IMR-90 (cell line): ENCODE results near the gene RYR2. TPM values are rescaled to one million over a fixed set of nuclear protein-coding genes. Genes with fewer than 3 reads are reported as not detected.

ENCODE experiments used
- ATAC-seq: fragments of 200-7000 bp; cut with Tn5 transposase; 2 replicates; pipeline ENCODE4 v1.9.1; 2020; ENCODE audit warnings: low read depth, mild to moderate bottlenecking, moderate library complexity
- BruUV-seq: library from RNA; stranded (reverse); fragments of 400-500 nt; replicated peaks from 2 replicates; lab custom pipeline; 2021; lab: Mats Ljungman, UMichigan
- CTCF ChIA-PET: fragments of 300-600 bp; formaldehyde crosslinking; extraction: SDS; loops from one replicate; lab custom pipeline; 2021; ENCODE audit warnings: antibody characterized with exemption; lab: Yijun Ruan, JAX
- POLR2A ChIA-PET: fragments of 300-600 bp; sonication (Branson Sonifier 250); formaldehyde crosslinking; loops from one replicate; lab custom pipeline; 2022; ENCODE audit warnings: antibody characterized with exemption; ENCODE audit not compliant: unreplicated experiment; lab: Charles Lee
- DNase-seq: peaks from one replicate; pipeline ENCODE4 v3.0.0; 2013
- H2AFZ ChIP-seq: replicated peaks from 2 replicates; pipeline ENCODE3; 2013; ENCODE audit warnings: low read length, mild to moderate bottlenecking; ENCODE audit not compliant: poor library complexity
- H2AK5ac ChIP-seq: 2 replicates; pipeline ENCODE4 v1.6.1; 2013; ENCODE audit warnings: low read depth, low read length, inconsistent platforms
- H2AK9ac ChIP-seq: replicated peaks from 2 replicates; pipeline ENCODE3; 2013; ENCODE audit warnings: mild to moderate bottlenecking, low read depth, low read length, moderate library complexity; ENCODE audit not compliant: poor library complexity
- H2BK120ac ChIP-seq: 2 replicates; pipeline ENCODE4 v1.6.1; 2013; ENCODE audit warnings: low read depth, low read length, inconsistent platforms
- H2BK15ac ChIP-seq: 3 replicates; pipeline ENCODE4 v1.6.1; 2013; ENCODE audit warnings: low read depth, low read length, inconsistent platforms
- H2BK20ac ChIP-seq: 2 replicates; pipeline ENCODE4 v1.6.1; 2013; ENCODE audit warnings: low read depth, mild to moderate bottlenecking, inconsistent platforms, low read length, moderate library complexity
- H2BK5ac ChIP-seq: 2 replicates; pipeline ENCODE4 v1.6.1; 2013; ENCODE audit warnings: mild to moderate bottlenecking, low read depth, low read length, inconsistent platforms; ENCODE audit not compliant: poor library complexity, severe bottlenecking
- H3K14ac ChIP-seq: replicated peaks from 2 replicates; pipeline ENCODE4 v1.6.1; 2013; ENCODE audit warnings: low read depth, low read length, inconsistent platforms
- H3K18ac ChIP-seq: 2 replicates; pipeline ENCODE4 v1.6.1; 2013; ENCODE audit warnings: low read depth, low read length, control low read depth
- H3K23ac ChIP-seq: 2 replicates; pipeline ENCODE4 v1.6.1; 2013; ENCODE audit warnings: low read depth, low read length, inconsistent platforms
- H3K27ac ChIP-seq: 2 replicates; pipeline ENCODE4 v1.5.1; 2013; ENCODE audit warnings: mild to moderate bottlenecking, control low read depth, low read length; ENCODE audit not compliant: insufficient read depth
- H3K27me3 ChIP-seq: 2 replicates; pipeline ENCODE4 v1.6.1; 2013; ENCODE audit warnings: low read length; ENCODE audit not compliant: control insufficient read depth, insufficient read depth
- H3K36me3 ChIP-seq: 2 replicates; pipeline ENCODE4 v1.6.1; 2013; ENCODE audit warnings: low read length, mixed read lengths; ENCODE audit not compliant: control insufficient read depth, insufficient read depth
- H3K4ac ChIP-seq: 2 replicates; pipeline ENCODE4 v1.6.1; 2013; ENCODE audit warnings: low read depth, low read length, inconsistent platforms
- H3K4me1 ChIP-seq: 2 replicates; pipeline ENCODE4 v1.6.1; 2013; ENCODE audit warnings: low read length, mixed read lengths; ENCODE audit not compliant: control insufficient read depth, insufficient read depth
- H3K4me2 ChIP-seq: 2 replicates; pipeline ENCODE4 v1.6.1; 2013; ENCODE audit warnings: low read depth, mild to moderate bottlenecking, control low read depth, low read length, moderate library complexity
- H3K4me3 ChIP-seq: 2 replicates; pipeline ENCODE4 v1.5.1; 2013; ENCODE audit warnings: low read depth, mild to moderate bottlenecking, control low read depth, low read length, moderate library complexity; ENCODE audit not compliant: insufficient read depth
- H3K56ac ChIP-seq: 2 replicates; pipeline ENCODE4 v1.6.1; 2013; ENCODE audit warnings: low read length, inconsistent platforms; ENCODE audit not compliant: insufficient read depth; ENCODE audit errors: extremely low read depth
- H3K79me1 ChIP-seq, 2 experiments: 2 replicates each; pipeline ENCODE4 v1.6.1; 2013; ENCODE audit warnings: low read length in 2 of 2, inconsistent platforms in 1 of 2, low read depth in 1 of 2
- H3K9ac ChIP-seq: 2 replicates; pipeline ENCODE4 v1.6.1; 2013; ENCODE audit warnings: low read depth, low read length, control low read depth
- H3K9me1 ChIP-seq: 2 replicates; pipeline ENCODE4 v1.6.1; 2013; ENCODE audit warnings: low read length, inconsistent platforms; ENCODE audit not compliant: insufficient read depth
- H3K9me3 ChIP-seq: 2 replicates; pipeline ENCODE4 v1.6.1; 2013; ENCODE audit warnings: low read length; ENCODE audit not compliant: control insufficient read depth, insufficient read depth
- H4K20me1 ChIP-seq: 2 replicates; pipeline ENCODE4 v1.6.1; 2013; ENCODE audit warnings: low read length, inconsistent platforms; ENCODE audit not compliant: insufficient read depth
- H4K5ac ChIP-seq: 2 replicates; pipeline ENCODE4 v1.6.1; 2013; ENCODE audit warnings: mild to moderate bottlenecking, low read depth, low read length, control low read depth
- H4K8ac ChIP-seq, 2 experiments: 2 replicates each; pipeline ENCODE4 v1.6.1; 2013; ENCODE audit warnings: low read depth in 2 of 2, low read length in 2 of 2, control low read depth in 1 of 2, inconsistent platforms in 1 of 2
- H4K91ac ChIP-seq: 2 replicates; pipeline ENCODE4 v1.6.1; 2013; ENCODE audit warnings: low read depth, low read length, inconsistent platforms; ENCODE audit not compliant: insufficient read depth
- BHLHE40 ChIP-seq: fragments of 150-350 bp; IDR thresholded peaks from 2 replicates; pipeline ENCODE4 v1.6.1; 2016; ENCODE audit warnings: mild to moderate bottlenecking, low read depth, low read length
- CEBPB ChIP-seq: IDR thresholded peaks from 2 replicates; pipeline ENCODE4 v1.6.1; 2012; ENCODE audit warnings: low read depth, low read length, improper control_type of control experiment
- CHD1 ChIP-seq: IDR thresholded peaks from 2 replicates; pipeline ENCODE4 v1.6.1; 2012; ENCODE audit warnings: low read depth, low read length, improper control_type of control experiment
- CTCF ChIP-seq: conservative IDR thresholded peaks from 2 replicates; pipeline ENCODE4 v1.5.1; 2012; ENCODE audit warnings: mild to moderate bottlenecking, low read depth, low read length, improper control_type of control experiment
- ELK1 ChIP-seq: fragments of 150-350 bp; IDR thresholded peaks from 2 replicates; pipeline ENCODE4 v1.6.1; 2016; ENCODE audit warnings: low read depth, mild to moderate bottlenecking, low read length, moderate library complexity, borderline replicate concordance
- MAFK ChIP-seq: IDR thresholded peaks from 2 replicates; pipeline ENCODE4 v1.6.1; 2012; ENCODE audit warnings: low read depth, low read length, improper control_type of control experiment
- MAZ ChIP-seq: IDR thresholded peaks from 2 replicates; pipeline ENCODE4 v1.6.1; 2012; ENCODE audit warnings: low read depth, mild to moderate bottlenecking, low read length, improper control_type of control experiment, moderate library complexity, borderline replicate concordance
- MXI1 ChIP-seq: IDR thresholded peaks from 2 replicates; pipeline ENCODE4 v1.6.1; 2012; ENCODE audit warnings: low read depth, mild to moderate bottlenecking, low read length, moderate library complexity, borderline replicate concordance
- NFE2L2 ChIP-seq: fragments of 150-350 bp; IDR thresholded peaks from 2 replicates; pipeline ENCODE4 v1.6.1; 2016; ENCODE audit warnings: low read depth, mild to moderate bottlenecking, low read length
- POLR2A ChIP-seq: IDR thresholded peaks from 2 replicates; pipeline ENCODE4 v1.6.1; 2012; ENCODE audit warnings: mild to moderate bottlenecking, low read depth, low read length
- RCOR1 ChIP-seq: IDR thresholded peaks from 2 replicates; pipeline ENCODE4 v1.6.1; 2012; ENCODE audit warnings: mild to moderate bottlenecking, low read length, improper control_type of control experiment; ENCODE audit not compliant: insufficient replicate concordance
- RFX5 ChIP-seq: IDR thresholded peaks from 2 replicates; pipeline ENCODE4 v1.8.0; 2012; ENCODE audit warnings: low read depth, mild to moderate bottlenecking, low read length, moderate library complexity
- USF2 ChIP-seq: fragments of 150-350 bp; IDR thresholded peaks from 2 replicates; pipeline ENCODE4 v1.6.1; 2017; ENCODE audit warnings: mild to moderate bottlenecking, antibody characterized with exemption, low read length, low read depth
- dilution Hi-C: fragments of 300-500 bp; cut with HindIII; formaldehyde crosslinking; loops from one replicate; pipeline ENCODE4 v1.14.3; 2018; ENCODE audit warnings: low sequenced_read_pairs; ENCODE audit not compliant: unreplicated experiment
- in situ Hi-C: fragments of 300-500 bp; cut with MboI; formaldehyde crosslinking; loops from 3 replicates; pipeline ENCODE4 v1.14.3; 2019; ENCODE audit warnings: low sequenced_read_pairs, inconsistent platforms, mixed read lengths
- intact Hi-C: fragments of 100-400 bp; cut with micrococcal nuclease; formaldehyde crosslinking; loops from 2 replicates; pipeline ENCODE4 v1.10.0; 2022
- polyA plus RNA-seq, 3 experiments: library from polyadenylated mRNA; depleted of rRNA; stranded (reverse); fragments of >200 nt; gene quantifications; 2 replicates each; pipeline ENCODE4 v1.2.3, GENCODE V29; 2012; ENCODE audit warnings: low replicate concordance in 1 of 3
- total RNA-seq: library from RNA; depleted of rRNA; stranded (reverse); fragments of >200 nt; gene quantifications from 2 replicates; pipeline ENCODE4 v1.2.3, GENCODE V29; 2012

Gene RYR2
- total and polyA plus RNA-seq, 2 of the 4 experiments (the other 2 are of a cell fraction): not detected

GRCh38 chr1:237018896-237019295 is 23.1 kb upstream of the RYR2 start:
- Histone ChIP-seq H2AK5ac (no peak overlapping the region), H4K5ac (no peak overlapping the region), H3K56ac (no peak overlapping the region), H3K36me3 (no peaks in the 10 kb centered on the region), H3K4ac (no peak overlapping the region), H3K9me1 (no peaks in the 10 kb centered on the region), H3K9ac (no peak overlapping the region), H3K9me3 (peaks cover 2% of the 10 kb centered on the region), H2BK120ac (no peak overlapping the region), H3K27ac (no peak overlapping the region), H3K18ac (no peak overlapping the region), H2AFZ (no peak overlapping the region), H2BK15ac (no peak overlapping the region), H3K14ac (no peak overlapping the region), H3K4me1 (no peaks in the 10 kb centered on the region), H4K8ac (no peak overlapping the region), H4K91ac (no peak overlapping the region), H3K4me3 (no peak overlapping the region), H4K20me1 (no peaks in the 10 kb centered on the region), H3K79me1 (no peaks in the 10 kb centered on the region), H3K27me3 (no peaks in the 10 kb centered on the region), H3K23ac (no peak overlapping the region), H3K4me2 (no peak overlapping the region), H2AK9ac (no peak overlapping the region), H2BK5ac (no peak overlapping the region), H2BK20ac (no peak overlapping the region)
- no TSS peak for BruUV-seq
- TF ChIP-seq ELK1 (no peak), BHLHE40 (no peak), CTCF (no peak), CEBPB (no peak), CHD1 (no peak), RCOR1 (no peak), RFX5 (no peak), MAFK (no peak), USF2 (no peak), NFE2L2 (no peak), MXI1 (no peak), MAZ (no peak), POLR2A (no peak)
- POLR2A ChIA-PET: no interaction called here
- ATAC-seq (no peak), DNase-seq (no peak)
- dilution Hi-C loops (no loop called here), intact Hi-C loops (no loop called here), in situ Hi-C loops (no loop called here)
- CTCF ChIA-PET: no interaction called here
